Right lobe of liver (tissue), 6 donors: ENCODE measurements around the gene GBP2. TPM values are rescaled to one million over a fixed set of nuclear protein-coding genes. Genes with fewer than 3 reads are reported as not detected.
A peak's percentile ranks its signal among the peaks of the same experiment; 100 is the strongest.

Experiments used
- ATAC-seq, 4 donors: fragments of 200-7000 bp; cut with Tn5 transposase; one replicate each; pipeline ENCODE4 v1.9.1; 2020; ENCODE audit warnings: mild to moderate bottlenecking in 4 of 4, moderate library complexity in 4 of 4
- DNase-seq, 3 donors: peaks; one replicate each; pipeline ENCODE4 v3.0.0-alpha.2; 2020
- H3K27ac ChIP-seq, 3 donors: fragments of 200-600 bp; one replicate each; pipeline ENCODE4 v1.8.0; 2022
- H3K27me3 ChIP-seq, 2 donors: fragments of 200-600 bp; one replicate each; pipeline ENCODE4 v1.8.0; 2022
- H3K36me3 ChIP-seq, 4 donors: fragments of 200-600 bp; sonication (generic) in 1 of 4; one replicate each; pipeline versions ENCODE4 v1.5.1 to v1.8.0; 2017 to 2022; ENCODE audit warnings: control low read depth in 1 of 4
- H3K4me1 ChIP-seq, 4 donors: fragments of 200-600 bp; sonication (generic) in 1 of 4; one replicate each; pipeline versions ENCODE4 v1.5.1 to v1.8.0; 2017 to 2022; ENCODE audit warnings: control low read depth in 1 of 4
- H3K4me3 ChIP-seq, 3 donors: fragments of 200-600 bp; one replicate each; pipeline ENCODE4 v1.8.0; 2022
- H3K9me3 ChIP-seq, 4 donors: fragments of 200-600 bp; sonication (generic) in 1 of 4; one replicate each; pipeline versions ENCODE4 v1.5.1 to v1.8.0; 2017 to 2022; ENCODE audit warnings: control low read depth in 1 of 4
- POLR2A ChIP-seq: fragments of 450-650 bp; IDR thresholded peaks from one replicate; pipeline ENCODE4 v1.6.1; 2017; ENCODE audit warnings: antibody characterized with exemption, mild to moderate bottlenecking
- WGBS: methylation state at CpG from one replicate; pipeline ENCODE4 v1.1.6; 2018; ENCODE audit warnings: low coverage, low lambda C conversion rate; ENCODE audit not compliant: insufficient coverage; ENCODE audit errors: missing lambda C conversion rate; 5-methylcytosine and 5-hydroxymethylcytosine counted together
- intact Hi-C, 2 donors: fragments of 100-400 bp; cut with DNase I; formaldehyde crosslinking; loops; one replicate each; pipeline versions ENCODE4 v1.11.2 to v1.14.1; 2022
- total RNA-seq, 6 experiments: library from RNA; depleted of rRNA in 2 of 6; stranded (reverse); fragments of >200 nt in 2 of 6; fragmentation: NEBNext Ultra II Directional in 3 of 6; extraction: Animal tissue kit (Norgen Biotek cat#: 25700) in 3 of 6; gene quantifications; one replicate each; pipeline versions ENCODE4 v1.1.0 to v1.2.4, GENCODE V29; 2016 to 2023
- TF ChIP-seq, protein P1 (sequence below), 4 donors: fragments of 200-600 bp in 3 of 4; fragments of 450-650 bp in 1 of 4; IDR thresholded peaks; one replicate each; pipeline versions ENCODE4 v1.5.1 to v1.8.0; 2016 to 2022; ENCODE audit warnings: antibody characterized with exemption in 4 of 4, mild to moderate bottlenecking in 2 of 4
- donor health status: DM: no; HTN: yes; CAD: no.
- donor health status: DM: no; HTN: no; CAD: no.
- donor health status: DM: no; HTN: no; CAD: no.
- donor health status: DM: no; HTN: yes; CAD: no.
- donor health status: DM: no; HTN: yes; CAD: no.

The GBP2 gene
- total RNA-seq, 6 experiments from 2014 or later: 7.8 to 64.5 (median 26.8) TPM

DNA sequence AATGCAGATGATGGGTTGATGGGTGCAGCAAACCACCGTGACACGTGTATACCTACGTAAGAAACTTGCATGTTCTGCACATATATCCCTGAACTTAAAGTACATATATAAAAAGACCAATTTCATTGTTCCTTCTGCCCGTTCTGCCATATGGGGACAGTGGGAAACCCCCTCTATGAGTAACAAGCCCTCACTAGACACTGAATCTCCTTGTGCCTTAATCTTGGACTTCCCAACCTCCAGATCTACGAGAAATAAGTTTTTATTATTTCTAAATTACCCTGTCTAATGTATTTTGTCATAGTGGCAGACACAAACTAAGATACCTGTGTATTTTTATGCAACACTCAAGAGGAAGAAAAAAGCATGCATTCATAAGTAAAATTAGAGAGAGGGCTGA is 39.9 kb upstream of the GBP2 start:
- Histone ChIP-seq H3K36me3 (peaks cover 0 to 35% (median 8%) of the 10 kb centered on the region in 4 donors), H3K4me3 (no peak overlapping the region), H3K27me3 (no peaks in the 10 kb centered on the region), H3K27ac (no peak overlapping the region), H3K4me1 (peaks cover 0 to 31% (median 4%) of the 10 kb centered on the region in 4 donors), H3K9me3 (no peaks in the 10 kb centered on the region)
- no peak for TF ChIP-seq POLR2A
- TF ChIP-seq, protein P1, sequence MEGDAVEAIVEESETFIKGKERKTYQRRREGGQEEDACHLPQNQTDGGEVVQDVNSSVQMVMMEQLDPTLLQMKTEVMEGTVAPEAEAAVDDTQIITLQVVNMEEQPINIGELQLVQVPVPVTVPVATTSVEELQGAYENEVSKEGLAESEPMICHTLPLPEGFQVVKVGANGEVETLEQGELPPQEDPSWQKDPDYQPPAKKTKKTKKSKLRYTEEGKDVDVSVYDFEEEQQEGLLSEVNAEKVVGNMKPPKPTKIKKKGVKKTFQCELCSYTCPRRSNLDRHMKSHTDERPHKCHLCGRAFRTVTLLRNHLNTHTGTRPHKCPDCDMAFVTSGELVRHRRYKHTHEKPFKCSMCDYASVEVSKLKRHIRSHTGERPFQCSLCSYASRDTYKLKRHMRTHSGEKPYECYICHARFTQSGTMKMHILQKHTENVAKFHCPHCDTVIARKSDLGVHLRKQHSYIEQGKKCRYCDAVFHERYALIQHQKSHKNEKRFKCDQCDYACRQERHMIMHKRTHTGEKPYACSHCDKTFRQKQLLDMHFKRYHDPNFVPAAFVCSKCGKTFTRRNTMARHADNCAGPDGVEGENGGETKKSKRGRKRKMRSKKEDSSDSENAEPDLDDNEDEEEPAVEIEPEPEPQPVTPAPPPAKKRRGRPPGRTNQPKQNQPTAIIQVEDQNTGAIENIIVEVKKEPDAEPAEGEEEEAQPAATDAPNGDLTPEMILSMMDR (IDR thresholded peaks at IDR 0.05): no peak
- intact Hi-C loops: no loop called here
- DNase-seq (no peak), ATAC-seq (no peak)
- 91% methylated on average over 5 of the region's 5 CpGs for WGBS

DNA sequence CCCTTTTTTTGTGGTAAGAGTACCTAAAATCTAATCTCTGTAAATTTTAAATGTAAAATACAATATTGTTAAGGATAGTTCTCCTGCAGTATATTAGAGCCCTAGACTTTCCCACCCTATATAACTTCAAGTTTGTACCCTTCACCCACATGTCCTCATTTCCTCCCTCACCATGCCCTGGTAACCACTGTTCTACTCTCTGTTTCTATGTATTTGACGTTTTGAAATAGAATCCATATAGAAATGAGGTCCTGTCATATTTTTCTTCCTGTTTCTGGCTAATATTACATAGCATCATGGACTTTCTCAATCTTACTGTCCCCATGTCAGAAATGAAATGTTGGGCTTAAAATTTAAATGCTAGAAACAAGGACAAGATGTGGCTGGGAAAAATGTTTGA is 25.1 kb upstream of the GBP2 start:
- intact Hi-C loops: no loop called here
- no peaks in the 10 kb centered on the region for H3K27me3 ChIP-seq
- peaks cover 0 to 50% (median 0%) of the 10 kb centered on the region in 4 donors for H3K36me3 ChIP-seq
- H3K27ac ChIP-seq: no peak overlapping the region
- TF ChIP-seq, protein P1 (IDR thresholded peaks at IDR 0.05): no peak
- TF ChIP-seq POLR2A: no peak
- DNase-seq (no peak), ATAC-seq (no peak)
- 32% methylated on average over 1 of the region's 1 CpG for WGBS
- H3K4me1 ChIP-seq: no peaks in the 10 kb centered on the region
- H3K9me3 ChIP-seq: no peaks in the 10 kb centered on the region
- no peak overlapping the region for H3K4me3 ChIP-seq

DNA sequence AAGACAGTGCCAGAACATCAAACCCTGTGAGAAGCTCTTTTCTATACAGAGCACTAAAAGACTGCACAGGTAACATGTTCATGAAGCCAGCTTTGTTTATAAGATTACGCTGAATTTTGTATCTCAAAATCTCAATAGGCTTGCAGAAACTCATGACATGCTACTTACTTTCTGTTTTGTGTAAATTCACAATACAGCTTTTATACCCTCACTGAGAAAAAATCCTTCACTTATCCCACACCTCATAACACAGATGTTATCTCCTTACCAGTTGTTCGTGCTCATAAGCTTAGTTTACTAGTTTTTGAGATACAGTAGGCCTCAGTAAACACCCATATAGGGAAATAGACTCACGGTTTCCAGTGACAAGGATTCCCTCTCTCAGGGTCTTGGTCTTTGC is 24.1 kb upstream of the GBP2 start:
- Histone ChIP-seq H3K4me3 (no peak overlapping the region), H3K9me3 (no peaks in the 10 kb centered on the region), H3K36me3 (peaks cover 0 to 57% (median 0%) of the 10 kb centered on the region in 4 donors), H3K27ac (no peak overlapping the region), H3K27me3 (no peaks in the 10 kb centered on the region), H3K4me1 (no peaks in the 10 kb centered on the region)
- ATAC-seq: no peak
- TF ChIP-seq POLR2A: no peak
- TF ChIP-seq, protein P1 (IDR thresholded peaks at IDR 0.05): no peak
- 90% methylated on average over 3 of the region's 3 CpGs for WGBS
- no peak for DNase-seq
- intact Hi-C loops: no loop called here

DNA sequence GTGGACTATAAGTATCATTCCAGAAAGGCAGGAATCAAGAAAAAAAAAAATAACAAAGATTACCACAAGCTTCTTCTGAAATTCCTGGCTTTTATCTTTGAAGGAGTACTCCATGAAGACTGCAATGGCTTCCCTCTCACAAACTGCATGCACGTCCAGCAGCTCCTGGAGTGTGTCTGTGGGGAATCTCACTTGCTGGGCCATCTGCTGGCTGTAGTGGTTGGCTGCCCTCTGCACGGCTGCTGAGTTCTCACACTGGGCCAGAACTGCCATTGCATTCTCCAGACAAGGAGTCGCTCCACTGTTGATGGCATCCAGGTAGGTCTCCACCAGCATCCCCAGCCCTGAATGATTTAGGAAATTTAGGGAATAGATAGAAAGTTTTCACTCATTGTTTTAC is 23.3 kb upstream of the GBP2 start:
- DNase-seq: peak in 1 of 3 donors; percentile 58
- 62% methylated on average over 3 of the region's 3 CpGs for WGBS
- intact Hi-C loops: no loop called here

More for the DNA sequence above, 23.3 kb upstream of the GBP2 start:
- H3K27ac ChIP-seq: no peak overlapping the region
- H3K4me3 ChIP-seq: no peak overlapping the region
- H3K27me3 ChIP-seq: no peaks in the 10 kb centered on the region
- ATAC-seq: peak; percentile 59 to 69 (median 68)
- TF ChIP-seq, protein P1 (IDR thresholded peaks at IDR 0.05): peak in 3 of 4 donors; percentile 18 to 25 (median 20)
- TF ChIP-seq POLR2A: no peak
- no peaks in the 10 kb centered on the region for H3K9me3 ChIP-seq
- peaks cover 0 to 61% (median 0%) of the 10 kb centered on the region in 4 donors for H3K36me3 ChIP-seq
- H3K4me1 ChIP-seq: no peaks in the 10 kb centered on the region
